ENCODE data around the gene FARSB.
"Not testable (repeated sequence)": the region's sequence is repeated elsewhere in the genome, so short reads cannot be mapped to it uniquely, and the experiment has no call there.

FARSB gene

GRCh38 chr2:222603501-222603900 is 52.4 kb downstream of the FARSB start:
- DNase-seq: no peak

DNA sequence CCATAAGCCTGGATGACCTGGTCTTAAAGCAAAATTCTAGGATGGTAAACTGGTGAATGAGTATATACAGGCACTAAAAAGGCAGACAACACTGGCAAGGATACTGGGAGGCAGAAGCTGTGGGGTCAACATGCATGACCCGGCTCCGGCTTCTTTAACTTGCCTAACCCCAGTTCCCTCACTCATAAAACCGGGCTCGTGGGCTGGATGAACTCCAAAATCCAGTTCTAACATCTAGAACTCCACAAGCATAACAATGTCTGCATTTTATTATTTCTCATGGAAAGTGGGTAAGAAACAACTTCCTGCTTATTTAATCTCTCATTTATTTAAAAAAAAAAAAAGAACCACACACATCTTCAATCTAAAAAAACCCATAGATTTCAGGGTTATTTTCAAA is 57.3 kb downstream of the FARSB start:
- no peak for DNase-seq

GRCh38 chr2:222595581-222595980 is 60.3 kb downstream of the FARSB start:
- no peak for DNase-seq

DNA sequence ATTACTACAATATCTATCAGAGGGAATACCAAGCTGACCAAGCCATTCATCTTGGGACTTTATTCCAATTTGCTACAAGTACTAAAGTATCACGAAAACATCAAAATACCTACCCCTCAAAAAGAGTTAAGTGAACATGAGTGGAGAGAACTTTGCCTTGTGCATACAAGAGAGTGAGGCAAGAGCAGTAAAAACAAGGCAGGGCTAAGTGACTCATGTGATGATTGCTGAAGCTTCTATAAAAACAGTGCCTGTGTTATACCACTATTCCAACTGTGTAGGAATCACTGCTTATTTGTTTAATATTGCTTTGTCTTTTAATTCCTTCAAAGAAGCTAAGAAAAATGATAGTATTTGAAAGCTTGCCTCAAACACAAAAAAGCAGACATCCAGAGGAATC is 61.2 kb downstream of the FARSB start:
- DNase-seq: no peak

DNA sequence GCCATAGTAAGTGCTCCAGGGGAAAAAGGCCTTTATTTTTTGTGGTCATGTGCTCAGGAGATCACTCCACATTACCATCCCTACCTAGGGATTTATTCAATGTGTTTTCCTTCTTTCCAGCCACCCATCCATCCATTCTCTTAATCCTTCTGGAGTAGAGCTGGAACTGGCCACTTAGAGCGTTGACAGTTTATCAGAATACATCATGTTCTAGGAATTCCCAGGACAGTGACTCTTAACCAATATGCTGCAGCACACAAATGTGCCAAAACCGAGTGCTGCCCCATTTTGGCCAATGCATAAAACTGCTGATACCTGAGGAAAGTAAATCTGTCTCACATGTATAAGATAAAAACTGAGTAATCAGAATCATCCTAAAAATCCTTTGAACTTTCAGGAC is 63.7 kb downstream of the FARSB start:
- DNase-seq: no peak

DNA sequence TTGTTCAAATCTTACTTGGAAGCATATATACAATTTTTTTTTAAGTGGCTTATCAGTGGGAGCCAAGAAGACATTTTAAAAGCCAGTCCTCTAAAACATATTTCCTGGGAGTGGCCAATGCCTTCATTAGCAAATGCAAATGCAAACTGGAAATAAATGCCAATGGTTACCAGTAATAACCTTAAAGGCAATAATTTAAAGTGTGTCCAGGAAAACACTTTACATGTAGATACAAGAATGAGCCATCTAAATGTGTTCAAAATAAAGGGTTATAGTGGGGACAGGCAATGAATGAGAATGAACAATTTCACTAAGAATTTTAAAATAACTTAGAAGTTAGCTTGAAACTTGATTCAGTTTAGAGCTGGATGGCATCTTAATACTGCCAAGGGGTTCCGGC is 64.2 kb downstream of the FARSB start:
- no peak for DNase-seq

DNA sequence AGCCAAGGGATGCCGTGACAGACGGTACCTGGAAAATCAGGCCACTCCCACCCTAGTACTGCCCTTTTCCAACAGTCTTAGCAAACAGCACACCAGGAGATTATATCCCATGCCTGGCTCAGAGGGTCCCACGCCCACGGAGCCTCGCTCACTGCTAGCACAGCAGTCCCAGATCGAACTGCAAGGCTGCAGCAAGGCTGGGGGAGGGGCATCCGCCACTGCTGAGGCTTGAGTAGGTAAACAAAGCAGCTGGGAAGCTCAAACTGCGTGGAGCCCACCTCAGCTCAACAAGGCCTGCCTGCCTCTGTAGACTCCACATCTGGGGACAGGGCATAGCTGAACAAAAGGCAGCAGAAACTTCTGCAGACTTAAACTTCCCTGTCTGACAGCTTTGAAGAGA is 71.3 kb downstream of the FARSB start:
- DNase-seq: not testable (repeated sequence)

DNA sequence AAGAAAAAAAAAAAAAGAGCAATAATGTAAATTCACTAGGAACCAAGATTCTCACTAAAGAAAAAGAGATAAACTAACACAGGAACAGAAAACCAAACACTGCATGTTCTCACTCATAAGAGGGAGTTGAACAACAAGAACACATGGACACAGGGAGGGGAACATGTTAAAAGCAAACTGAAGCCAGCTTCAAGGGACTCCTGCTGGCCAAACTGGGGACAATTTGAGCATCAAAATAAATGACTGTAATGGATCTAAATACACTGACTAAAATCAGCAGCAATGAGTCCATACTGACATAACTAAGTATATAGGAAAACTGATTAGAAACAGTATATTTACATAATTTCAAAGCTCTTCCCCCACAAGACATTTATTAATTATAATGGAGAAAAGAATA is 73.0 kb downstream of the FARSB start:
- DNase-seq: no peak

- DNase-seq: no peak
Measured at GRCh38 chr2:222577341-222577740, 78.6 kb downstream of the FARSB start.

- DNase-seq: no peak
Measured at GRCh38 chr2:222576171-222577081, 79.5 kb downstream of the FARSB start.

DNA sequence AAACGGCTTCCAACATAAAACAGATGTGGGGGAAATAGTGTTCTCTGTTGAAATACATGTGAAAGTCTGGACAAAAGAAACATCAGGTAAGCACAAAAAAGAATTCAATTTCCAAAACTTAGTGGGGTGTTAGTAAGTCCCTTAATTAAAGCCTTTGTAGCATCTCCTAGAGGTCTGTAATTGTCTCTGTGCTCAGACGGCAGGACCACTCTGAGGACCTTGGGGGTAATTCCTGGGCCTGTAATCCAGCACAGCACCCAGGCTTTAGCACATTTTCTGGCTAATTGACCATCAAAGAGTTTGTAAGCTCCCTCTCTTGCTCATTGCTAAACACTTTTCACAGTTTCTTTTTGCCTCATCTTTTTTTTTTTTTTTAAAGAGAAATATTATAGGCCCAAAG is 80.3 kb downstream of the FARSB start:
- DNase-seq: no peak

- no peak for DNase-seq
Measured at GRCh38 chr2:222572751-222573174, 83.1 kb downstream of the FARSB start.

DNA sequence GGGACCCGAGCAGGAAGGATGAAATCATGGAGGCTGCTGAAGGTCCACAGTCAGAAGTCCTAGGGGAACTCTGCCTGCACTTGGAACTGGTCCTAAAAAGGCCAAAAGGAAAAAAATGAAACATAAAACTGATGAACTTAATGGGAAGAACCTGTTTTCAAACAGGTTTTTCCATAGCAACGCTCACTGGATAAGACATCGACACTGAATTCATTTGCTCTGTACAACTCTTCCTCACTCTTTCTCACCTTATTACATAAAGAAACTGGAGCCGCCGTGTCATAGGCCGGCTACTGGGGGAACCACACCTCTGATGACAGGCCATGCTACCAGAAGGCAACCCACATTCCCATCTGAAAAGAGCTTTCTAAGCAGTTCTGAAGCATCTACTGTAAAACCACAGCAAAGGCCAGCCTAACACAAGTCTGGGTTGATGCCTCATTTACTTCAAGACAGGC is 83.6 kb downstream of the FARSB start:
- DNase-seq: no peak

GRCh38 chr2:222569826-222570225 is 86.1 kb downstream of the FARSB start:
- DNase-seq: no peak

DNA sequence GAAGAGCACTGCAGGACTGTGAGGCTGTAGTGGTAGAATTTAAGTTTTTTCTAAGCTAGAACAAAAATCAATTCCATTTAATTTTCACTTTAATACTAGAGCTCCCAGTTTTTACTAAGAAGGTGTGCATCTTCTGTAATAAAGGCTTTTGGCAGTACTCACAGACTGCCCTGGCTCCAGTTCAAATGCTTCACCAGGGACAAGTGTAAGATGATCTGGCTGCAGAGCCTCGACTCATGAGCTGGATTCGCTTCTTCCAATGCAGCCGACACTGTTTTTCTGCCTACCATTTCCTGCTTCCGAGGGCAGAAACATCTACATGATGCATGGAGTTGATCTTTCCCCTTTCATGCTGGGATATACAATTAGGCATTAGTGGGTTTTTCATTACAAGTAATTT is 87.0 kb downstream of the FARSB start:
- DNase-seq: no peak

DNA sequence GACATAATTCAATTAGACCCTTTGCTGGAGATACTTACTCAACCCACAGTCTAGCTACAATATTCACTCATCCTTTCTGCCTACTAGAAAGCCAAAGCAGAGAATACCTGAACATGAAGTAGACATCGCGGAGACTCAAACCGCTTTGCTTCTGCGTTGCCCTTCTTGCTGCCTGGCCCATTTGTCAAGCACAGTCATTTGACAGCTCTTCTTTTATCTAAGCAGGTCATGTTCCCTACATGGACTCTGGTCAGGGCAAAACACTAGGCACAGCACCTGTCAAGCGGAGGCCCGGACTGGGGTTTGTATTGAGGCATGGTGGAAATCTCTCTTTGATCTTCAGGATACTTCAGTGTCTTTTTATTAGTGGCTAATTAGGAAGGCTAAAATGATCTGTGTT is 89.7 kb downstream of the FARSB start:
- DNase-seq: no peak

DNA sequence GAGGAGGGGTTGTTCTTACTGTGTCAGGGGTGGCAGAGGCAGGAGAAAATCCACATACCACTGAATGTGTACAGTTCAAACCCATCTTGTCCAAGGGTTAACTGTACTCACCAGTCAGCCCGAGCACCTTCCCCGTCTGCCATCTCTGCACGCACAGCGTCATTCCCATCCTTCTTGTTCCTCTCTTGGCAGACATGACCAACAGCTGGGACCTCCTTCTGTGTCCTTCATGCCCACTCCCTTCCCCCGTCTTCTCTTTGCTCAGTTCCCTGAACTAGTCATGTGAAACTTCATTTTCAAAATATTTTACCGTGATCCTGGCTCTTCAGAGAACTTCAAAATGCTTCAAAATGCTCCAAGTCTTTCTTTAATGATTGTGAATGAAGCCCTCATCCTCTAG is 92.0 kb downstream of the FARSB start:
- DNase-seq: no peak

DNA sequence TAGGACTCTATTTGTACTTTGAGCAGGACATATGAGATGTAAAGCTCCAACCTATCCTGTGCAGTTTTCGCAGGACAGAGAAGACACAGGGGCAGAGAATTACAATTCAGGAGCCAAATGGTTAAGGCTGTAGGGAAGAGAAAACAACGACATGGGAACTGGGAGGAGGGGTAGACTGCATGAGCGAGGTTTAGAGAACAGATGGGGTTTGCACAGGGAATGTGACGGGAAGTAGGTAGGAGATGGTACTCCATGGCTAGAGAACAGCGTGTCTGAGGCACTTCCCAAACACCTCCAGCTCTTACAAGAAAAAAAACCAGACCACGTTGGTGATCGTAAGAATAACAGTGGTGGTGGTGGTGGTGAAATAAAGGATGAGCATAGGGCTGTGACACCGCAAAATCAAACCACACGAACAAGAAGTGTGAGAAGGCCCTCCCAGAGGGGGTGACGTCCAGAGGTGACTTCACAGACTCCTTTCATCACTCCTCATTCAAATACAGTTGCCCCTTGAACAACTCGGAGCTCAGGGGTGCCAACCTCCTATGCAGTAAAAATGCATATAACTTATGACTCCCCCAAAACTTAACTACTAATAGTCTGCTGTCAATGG is 92.7 kb downstream of the FARSB start:
- no peak for DNase-seq

- DNase-seq: peak; percentile 59
Measured at GRCh38 chr2:222561817-222562645, 93.9 kb downstream of the FARSB start.

- no peak for DNase-seq
Measured at GRCh38 chr2:222561151-222561550, 94.7 kb downstream of the FARSB start.

GRCh38 chr2:222554517-222554916 is 101.4 kb downstream of the FARSB start:
- DNase-seq: no peak

- no peak for DNase-seq
Measured at GRCh38 chr2:222548992-222549391, 106.9 kb downstream of the FARSB start.

DNA sequence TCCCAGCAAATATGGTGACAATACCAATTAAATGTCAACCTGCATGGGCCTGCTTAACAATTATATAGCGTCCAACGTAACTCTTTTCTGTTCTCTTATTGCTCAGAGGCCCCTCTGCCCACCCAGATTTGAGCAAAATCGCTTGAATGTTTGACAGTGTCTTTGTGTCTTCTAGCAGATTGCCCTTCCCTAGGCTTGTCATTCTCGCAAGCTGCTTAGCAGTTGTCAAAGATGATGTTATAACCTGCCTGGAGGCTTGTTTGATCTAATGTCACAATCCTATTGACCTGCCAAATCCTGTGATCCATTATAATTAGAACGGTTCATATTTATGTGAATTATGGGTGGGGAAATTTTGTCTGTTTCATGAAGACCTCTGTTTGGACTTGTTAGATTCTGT is 108.8 kb downstream of the FARSB start:
- DNase-seq: no peak

Measured in CD4-positive, alpha-beta T cell treated with Interleukin-17A for 1 hour (primary cell).